HG03439 (cell line): Measurements from ENCODE around the gene FCN3.
A peak's percentile ranks its signal among the peaks of the same experiment; 100 is the strongest.

Experiments
- ATAC-seq: cut with Tn5 transposase; IDR thresholded peaks from one replicate; pipeline ENCODE4 v1.9.1; 2021; ENCODE audit warnings: mild to moderate bottlenecking, moderate library complexity; ENCODE audit not compliant: unreplicated experiment

The FCN3 gene

GRCh38 chr1:27380766-27381733 lies 6.4 kb upstream of the FCN3 start:
- ATAC-seq: no peak

DNA sequence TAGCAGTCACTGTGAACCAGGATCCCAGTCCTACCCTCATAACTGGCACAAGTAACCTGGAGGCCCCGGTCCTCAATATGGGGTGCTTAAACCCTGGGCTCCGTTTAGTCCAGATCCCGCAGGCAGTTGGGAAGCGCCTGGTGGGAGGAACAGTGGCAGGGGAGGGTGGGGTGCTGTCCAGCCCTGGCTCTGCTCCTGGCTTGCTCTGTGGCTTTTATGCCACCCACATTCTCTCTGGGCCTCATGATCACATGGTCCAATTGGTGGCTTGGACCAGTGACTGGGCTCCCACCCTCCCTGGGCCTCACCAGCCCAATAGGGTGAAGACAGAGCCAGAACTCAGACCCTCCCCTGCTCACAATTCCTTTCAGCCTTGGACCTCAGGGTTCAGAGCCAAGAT lies 5.6 kb upstream of the FCN3 start:
- no peak for ATAC-seq

DNA sequence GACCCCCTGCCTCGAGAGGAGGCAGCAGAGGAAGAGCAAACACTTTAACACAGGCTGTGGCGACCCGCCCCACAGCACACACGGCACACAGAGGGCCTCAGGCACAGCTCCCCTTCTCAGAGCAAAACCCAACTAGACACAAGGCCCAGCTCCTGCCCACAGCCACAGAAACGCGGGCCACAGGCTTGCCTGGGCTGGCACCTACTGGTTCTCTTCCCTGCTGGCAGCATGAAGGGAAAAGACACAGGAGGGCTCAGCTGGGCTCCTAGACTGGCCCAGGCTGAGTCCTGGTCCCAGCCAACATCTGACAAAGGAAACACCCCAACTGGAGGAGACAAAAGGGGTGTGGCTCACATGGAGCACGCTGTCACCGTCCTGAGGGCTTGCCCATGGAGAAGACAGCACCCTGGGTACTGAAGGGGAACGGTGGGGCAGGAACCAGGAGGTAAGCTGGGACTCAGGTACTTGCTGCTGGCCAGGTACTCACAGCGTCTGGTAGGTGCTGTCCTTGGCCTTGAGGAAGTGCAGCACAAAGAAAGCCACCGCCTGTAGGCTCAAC lies 5.0 kb upstream of the FCN3 start:
- ATAC-seq: no peak

DNA sequence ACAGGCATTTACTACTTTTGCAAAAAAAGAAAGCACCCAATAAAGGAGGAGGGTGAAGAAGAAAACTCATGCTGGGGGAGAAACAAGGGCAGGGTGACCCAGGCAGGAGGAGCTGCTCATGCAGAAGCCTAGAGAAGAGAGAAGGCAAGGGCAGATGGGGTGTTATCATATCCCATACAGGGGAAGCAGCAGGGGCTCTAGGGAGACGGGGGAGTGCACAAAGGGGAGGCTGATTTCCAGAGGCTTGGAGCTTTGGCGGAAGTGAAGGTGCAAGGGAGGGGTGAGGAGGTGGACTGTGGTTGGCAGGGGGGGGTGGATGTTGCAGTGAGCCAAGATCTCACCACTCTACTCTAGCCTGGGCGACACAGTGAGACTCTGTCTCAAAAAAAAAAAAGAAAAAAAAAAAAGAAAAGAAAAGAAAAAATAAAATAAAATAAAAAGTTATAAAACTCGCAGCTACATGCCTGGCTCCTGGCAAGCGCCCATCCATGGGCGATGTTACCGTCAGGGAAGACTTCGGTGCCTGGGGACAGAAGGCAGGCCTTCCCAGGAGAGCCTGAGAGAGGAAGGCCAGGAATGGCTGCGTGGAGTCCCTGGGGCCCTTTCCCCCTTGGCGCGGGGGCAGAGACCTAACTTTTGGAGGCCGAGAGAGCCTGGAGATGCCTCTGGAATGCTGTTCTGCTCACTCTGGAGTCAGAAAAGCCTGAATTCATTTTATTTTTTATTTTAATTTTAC lies 3.3 kb upstream of the FCN3 start:
- ATAC-seq: no peak

DNA sequence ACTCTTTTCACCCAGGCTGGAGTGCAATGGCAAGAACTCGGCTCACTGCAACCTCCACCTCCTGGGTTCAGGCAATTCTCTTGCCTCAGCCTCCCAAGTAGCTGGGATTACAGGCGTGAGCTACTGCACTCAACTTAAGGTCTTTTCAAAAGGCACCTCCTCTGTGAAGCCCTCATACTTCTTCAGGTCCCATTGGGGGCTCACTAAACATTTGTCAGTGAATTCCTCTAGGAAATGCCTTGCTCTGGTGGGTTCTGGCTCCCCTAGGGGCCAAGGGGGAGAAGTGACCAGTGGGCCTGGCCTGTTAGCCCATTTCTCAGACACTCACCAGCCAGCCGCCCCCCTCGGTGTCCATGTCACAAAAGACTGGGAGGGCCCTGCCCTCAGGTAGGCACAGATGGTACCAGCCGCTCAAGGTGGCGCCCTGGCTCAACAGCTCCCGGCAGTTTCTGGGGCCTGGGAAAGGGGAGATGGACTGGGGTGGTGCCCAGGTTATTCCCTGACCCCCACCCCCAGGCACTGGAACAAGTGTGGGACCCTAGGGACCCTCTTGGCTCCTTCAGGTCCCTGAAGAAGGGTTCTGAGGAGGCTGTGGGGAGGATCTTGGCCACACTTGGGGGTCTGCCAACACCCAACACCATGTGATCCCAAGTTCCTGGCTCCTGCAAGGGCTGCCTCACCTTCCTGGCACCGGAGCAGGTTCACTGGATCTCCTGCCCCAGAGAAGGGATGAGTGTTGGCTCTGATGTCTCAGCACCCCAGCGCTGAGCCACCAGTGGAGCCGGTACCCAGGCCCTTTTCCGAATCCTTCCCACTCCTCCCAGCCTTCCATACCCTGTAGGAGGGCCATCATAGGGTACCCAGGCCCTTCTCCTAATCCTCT lies 1.6 kb downstream of the FCN3 start:
- no peak for ATAC-seq

DNA sequence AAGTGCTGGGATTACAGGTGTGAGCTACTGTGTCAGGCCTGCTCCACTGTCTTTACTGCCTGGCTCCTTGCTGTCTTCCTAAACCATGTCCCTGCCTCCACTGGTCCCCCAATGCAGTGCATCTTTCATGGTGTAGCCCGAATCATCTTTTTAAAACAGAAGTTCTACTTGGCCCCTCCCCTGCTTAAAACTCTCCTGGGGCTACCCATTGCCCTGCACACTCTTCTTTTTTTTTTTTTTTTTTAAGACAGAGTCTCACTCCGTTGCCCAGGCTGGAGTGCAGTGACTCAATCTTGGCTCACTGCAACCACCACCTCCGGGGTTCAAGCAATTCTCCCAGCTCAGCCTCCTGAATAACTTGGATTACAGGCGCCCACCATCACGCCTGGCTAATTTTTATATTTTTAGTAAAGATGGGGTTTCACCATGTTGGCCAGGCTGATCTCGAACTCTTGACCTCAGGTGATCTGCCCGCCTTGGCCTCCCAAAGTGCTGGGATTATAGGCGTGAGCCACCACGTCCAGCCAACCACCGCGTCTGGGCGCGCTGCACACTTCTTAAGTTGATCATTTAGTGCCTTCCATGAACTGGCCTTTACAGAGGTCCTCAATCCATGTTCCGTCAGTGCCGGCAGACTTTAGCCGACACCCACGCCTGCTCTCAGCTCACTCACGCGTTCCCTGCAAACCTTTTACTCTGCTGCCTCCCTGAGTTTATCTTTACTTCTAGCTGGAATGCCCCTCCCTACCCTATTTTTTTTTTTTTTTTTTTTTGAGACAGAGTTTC lies 2.4 kb downstream of the FCN3 start:
- no peak for ATAC-seq

DNA sequence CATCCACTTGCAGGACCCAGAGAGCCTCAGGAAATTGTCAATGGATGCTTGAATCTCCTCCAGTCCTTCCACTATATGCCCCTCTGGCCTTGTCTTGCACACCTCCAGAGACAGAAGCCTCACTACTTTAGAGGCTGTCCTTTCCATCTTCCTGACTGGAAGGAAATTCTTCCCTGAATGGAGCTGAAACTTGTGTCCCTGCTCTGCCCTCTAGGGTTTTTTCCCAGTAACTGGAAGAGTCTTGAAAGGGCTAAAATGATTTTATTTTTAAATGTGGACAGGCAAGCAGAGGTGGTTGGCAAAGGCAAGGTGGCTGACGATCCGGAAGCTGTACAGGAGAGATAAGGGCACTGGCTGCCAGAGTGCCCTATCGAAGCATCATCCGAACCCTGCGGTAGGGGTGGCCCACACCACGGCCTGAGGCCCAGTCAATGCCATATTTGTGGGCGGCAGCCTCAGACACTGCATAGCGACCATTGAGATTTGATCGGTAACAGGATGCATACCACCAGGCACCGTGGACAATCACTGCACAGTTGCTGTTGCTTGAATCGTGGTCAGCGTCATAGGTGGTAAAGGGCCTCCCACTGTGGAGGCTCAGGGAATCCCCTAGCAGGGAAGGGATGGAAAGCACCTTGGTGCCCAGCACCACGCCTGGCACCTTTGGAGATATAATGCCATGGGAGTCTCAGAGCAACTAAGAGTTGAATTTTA lies 5.6 kb downstream of the FCN3 start:
- no peak for ATAC-seq

DNA sequence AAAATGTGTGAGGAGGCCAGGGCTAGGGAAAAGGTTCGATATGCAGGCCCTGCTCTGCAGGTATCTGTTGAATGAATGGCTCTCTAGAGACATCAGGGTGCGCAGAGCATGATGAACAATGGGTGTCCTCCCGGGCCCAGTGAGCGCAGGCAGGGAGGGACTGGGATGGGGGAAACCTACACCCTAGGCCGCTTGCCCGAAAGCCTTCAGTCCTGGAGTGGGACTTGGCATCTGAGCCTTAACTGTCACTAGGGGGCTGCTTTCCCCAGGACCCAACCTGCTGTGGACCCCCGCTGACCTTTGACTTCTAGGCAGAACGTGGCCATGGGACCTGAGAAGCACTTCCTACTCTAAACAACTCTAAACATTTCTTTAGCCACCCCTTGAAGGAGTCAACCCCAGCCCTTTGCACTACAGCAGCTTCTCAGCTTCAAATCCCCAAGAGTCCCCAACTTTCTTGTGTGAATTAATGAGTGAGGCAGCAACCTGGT lies 7.4 kb downstream of the FCN3 start:
- no peak for ATAC-seq

DNA sequence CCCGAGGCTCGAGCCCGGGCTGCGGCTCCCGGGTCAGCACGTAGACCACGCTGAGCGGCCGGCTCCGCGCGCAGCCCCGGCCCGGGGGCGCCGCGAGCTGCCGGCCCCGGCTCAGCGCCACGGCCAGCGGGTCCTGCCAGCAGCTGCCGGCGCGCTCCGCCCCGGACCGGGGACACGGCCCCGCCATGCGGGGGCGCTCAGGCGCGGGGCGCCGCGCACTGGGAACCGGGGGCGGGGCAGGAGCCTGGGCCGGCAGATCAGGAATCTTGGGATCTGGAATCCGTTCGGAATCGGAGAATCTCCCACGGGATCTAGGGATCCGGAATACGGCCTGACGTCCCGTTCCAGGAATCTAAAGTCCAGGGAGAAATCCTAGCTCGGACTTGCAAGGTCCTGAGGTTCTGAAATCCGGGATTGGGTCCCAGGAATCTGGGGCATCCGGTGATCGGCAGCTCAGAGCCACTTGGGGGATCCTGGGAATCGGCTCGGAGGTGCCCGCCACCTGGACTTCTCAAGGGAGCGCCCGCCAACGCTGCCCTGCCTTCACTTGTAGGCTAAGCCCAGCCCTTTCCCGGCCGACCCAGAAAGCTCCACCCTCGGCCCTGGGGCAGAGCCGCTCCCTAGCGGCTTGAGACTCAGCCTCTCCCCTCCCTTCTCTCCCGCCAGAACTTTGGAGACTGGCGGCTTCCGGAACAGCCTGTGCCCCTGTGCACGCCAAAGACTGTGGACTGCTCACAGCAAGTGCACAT lies 8.0 kb downstream of the FCN3 start, which contains the start of gene MAP3K6:
Gene MAP3K6, minus strand, starts transcription at position 551 of the 749 bp plus-strand sequence. Its CDS starts 364 bp downstream, at position 187.
- ATAC-seq: peak; percentile 41

DNA sequence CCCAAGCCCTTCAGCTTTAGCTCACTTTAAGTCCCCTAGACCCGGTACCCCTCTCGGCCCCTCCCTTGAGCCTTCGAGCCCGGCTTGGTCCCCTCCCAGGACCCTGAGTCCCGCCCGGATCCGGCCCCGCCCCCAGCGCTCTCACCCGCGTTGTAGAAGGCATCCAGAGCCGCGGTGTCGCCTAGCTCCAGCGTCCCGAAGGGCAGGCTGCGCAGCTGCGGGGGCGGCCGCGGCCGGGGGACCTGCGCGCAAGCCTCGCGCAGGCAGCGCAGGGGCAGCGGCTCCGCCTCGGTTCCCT lies 8.6 kb downstream of the FCN3 start:
- ATAC-seq: peak; percentile 36

GRCh38 chr1:27365372-27366112 lies 9.1 kb downstream of the FCN3 start:
- peak; percentile 19 for ATAC-seq

DNA sequence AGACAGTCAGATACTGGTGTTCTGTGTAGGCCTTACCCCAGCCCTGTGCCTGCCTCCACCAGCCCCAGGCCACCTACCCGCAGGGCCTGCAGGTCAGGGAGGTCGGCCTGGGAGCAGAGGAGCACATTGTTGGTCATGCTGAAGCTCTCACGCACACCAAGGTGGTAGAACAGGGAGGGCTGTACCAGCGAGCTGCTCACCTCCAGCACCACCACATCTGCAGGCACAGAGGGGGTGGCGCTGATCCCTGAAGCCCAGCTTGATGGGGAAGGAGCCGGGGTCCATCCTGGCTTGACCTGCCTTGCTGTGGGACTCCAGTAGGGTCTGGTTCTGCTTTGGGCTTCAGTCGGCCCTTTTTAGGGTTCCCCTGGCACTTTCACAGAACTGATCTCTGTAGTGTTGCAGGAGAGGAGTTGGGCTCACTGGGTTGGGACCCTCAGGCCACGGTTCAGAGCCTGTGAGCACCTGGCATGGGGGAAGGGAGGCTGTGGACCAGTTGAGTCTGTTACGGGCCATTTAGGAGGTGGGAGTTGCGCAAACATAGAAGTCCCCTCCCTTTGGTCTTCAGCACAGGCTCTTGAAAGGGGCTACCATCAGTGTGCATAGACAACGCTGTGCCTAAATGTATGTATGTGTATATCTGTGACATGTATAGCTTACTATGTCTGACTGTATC lies 9.8 kb downstream of the FCN3 start:
- ATAC-seq: no peak

GRCh38 chr1:27363766-27364695 lies 10.6 kb downstream of the FCN3 start:
- no peak for ATAC-seq

GRCh38 chr1:27361553-27361952 lies 13.1 kb downstream of the FCN3 start:
- no peak for ATAC-seq

DNA sequence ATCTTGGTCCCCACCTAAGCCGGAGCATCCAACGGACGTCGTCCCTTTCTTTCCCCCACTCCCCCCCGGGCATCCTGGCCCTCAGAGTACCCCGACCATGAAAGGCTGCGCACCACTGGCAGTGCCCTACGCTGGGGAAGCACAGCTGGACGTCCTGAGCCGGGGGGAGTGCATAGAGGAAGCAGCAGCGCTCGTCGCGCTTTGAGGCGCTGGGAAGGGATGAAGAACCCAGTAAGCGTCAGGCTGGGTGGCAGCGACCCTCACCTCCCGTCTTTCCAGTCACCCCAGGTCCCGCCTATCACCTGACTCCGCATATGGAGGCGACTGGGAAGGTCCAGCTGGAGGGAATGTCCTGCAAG lies 13.6 kb downstream of the FCN3 start:
- ATAC-seq: no peak
